HG02870 (cell line): ENCODE measurements around the gene MYPOP.

Source experiments
- ATAC-seq: cut with Tn5 transposase; IDR thresholded peaks from one replicate; pipeline ENCODE4 v1.9.1; 2021; ENCODE audit warnings: mild to moderate bottlenecking, moderate library complexity; ENCODE audit not compliant: unreplicated experiment

MYPOP gene

DNA sequence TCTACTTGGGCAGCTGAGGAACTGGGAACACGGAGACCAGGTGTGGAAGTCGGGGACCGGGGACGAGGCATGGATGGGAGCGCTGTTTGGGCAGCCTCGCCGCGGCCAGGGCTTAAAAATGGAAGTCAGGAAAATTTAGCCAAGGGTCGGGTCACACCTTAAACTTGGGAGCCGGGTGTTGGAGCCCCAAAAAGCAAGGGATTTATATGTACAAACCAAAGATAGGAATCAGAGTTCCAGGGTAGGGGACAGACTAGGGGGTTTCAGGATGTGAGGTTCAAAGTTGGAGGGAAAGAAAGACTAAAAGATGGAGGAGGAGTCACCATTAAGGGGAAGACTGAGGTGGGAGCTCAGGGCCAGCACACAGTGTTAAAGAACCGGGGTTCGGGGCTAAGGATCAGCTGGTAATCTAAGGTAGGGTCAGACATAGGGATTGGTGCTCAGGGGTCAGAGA is 37.8 kb downstream of the MYPOP start:
- ATAC-seq = no peak

- no peak for ATAC-seq
Observed at GRCh38 chr19:45863840-45864628, 38.4 kb downstream of the MYPOP start, which contains the start of gene FOXA3. TSS of gene FOXA3 (plus strand) at chr19:45864326. CDS start at chr19:45864457, 131 bp downstream.

DNA sequence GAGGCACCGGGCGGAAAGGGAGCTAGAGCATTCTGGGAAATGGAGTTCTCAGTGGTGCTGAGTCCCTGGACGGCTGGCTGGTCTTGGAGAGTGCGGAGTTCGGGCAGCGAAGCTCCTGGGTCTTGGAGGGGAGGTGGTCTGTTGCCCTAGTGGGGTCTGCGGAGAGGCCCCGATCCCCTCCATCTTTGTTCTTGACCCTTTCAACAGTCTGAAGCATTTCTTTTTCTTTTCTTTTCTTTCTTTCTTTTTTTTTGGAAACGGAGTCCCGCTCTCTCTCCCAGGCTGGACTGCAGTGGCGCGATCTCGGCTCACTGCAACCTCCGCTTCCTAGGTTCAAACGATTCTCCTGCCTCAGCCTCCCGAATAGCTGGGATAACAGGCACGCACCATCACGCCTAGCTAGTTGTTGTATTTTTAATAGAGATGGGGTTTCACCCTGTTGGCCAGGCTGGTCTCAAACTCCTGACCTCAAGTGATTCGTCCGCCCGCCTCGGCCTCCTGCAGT is 39.0 kb downstream of the MYPOP start:
- ATAC-seq = no peak

DNA sequence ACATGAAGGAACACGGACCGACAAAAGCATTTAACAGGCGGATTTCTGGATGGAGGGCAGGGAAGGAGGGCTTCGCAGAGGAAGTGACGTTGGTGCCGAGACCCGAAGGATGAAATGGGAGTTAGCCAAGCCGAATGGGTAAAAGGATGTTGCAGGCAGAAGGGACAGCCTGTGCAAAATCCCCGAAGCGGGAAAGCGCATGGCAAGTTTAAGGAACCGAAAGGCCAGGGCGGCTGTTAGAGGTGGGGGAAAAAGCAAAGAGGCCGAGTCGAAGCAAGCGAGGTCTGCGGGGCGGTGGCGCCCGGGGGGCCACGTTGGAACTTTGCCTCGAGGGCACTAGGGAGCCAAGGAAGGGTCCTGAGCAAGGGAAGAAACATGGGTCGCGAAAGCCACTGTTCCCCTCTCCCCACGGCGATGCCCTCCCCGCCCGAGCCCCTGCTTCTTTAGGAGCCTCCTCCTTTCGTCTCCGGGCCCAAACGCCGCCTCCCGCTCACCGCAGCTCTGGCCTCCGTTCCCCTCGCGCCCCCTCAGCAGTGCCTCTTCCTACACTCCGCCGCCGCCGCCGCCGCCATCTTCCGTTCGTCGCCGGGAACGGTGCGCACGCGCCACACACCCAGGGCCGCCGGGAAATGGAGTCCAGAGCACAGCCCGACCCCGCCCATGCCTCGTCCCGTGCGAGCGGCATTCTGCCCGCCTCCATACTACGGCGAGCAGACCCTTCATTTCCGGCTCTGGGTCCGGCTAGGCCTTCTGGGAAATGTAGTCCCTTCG is 39.7 kb downstream of the MYPOP start, which contains the start of gene SYMPK:
Gene SYMPK, minus strand, starts transcription at position 584 of the 771 bp plus-strand sequence. CDS start 8,652 bp downstream, outside the sequence.
- ATAC-seq = peak; percentile 91

DNA sequence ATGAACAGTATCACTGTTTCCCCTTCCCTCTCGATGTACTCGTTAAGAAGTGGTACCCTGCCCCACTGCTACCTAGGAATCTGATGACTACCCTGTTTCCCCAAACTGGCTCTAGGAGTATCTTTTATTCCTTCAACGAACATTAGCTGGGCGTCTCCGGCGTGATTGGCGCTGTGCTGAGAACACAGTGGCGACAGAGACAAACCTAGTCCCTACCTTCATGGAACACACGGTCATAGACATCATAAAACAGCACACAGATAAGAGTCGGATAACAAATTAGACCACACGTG is 40.2 kb downstream of the MYPOP start:
- ATAC-seq = no peak

DNA sequence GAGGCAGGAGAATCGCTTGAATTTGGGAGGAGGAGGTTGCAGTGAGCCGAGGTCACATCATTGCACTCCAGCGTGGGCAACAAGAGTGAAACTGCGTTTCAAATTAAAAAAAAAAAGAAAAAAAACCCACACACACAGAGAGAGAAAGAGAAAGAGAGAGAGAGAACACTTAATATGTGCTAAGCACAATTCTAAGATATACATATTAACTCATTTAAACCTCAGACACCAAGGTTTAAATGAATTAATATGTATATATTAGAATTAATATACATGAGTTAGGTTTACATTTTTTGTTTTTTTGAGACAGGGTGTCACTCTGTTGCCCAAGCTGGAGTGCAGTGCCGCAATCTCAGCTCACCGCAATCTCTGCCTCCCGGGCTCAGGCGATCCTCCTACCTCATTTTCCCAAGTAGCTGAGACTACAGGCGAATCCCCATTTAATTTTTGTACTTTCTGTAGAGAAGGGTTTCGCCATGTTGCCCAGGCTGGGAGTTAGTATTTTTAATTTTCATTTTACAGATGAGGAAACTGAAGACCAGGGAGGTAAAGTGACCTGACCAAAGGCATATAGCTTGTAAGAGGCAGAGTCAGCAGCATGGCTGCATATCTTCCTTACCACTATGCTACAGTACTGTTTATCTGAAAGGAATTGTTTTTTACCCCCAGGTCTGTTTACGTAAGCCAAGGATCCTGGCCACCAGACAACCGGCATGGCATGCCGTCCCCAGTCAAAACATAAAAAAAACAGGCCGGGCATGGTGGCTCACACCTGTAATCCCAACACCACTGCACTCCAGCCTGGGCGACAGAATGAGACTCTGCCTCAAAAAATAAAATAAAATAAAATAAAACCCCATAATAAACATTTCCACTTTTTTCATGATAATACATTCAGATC is 41.8 kb downstream of the MYPOP start:
- ATAC-seq = no peak

- no peak for ATAC-seq
Observed at GRCh38 chr19:45854167-45854778, 48.1 kb downstream of the MYPOP start.

- no peak for ATAC-seq
Observed at GRCh38 chr19:45852983-45853382, 49.4 kb downstream of the MYPOP start.

GRCh38 chr19:45852145-45852750 is 50.2 kb downstream of the MYPOP start:
- ATAC-seq = no peak

DNA sequence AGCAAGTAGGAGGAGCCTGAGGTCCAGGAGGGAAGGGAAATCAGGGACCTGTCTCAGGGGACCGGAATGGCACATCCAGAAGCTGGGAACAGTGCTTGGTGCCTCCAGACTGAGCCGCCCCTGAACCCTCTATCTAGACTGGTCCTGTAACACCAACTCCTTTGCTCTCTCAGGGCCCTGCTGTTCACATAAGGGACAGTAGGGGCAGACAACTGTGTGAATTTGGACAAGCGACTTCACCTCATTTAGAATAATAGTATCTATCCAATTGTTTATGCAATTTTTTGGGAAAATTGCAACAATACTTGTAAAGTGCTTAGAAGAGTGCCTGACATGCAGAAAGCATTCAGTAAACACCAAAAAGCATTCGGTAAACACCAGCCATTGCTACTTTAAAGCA is 53.5 kb downstream of the MYPOP start:
- no peak for ATAC-seq

DNA sequence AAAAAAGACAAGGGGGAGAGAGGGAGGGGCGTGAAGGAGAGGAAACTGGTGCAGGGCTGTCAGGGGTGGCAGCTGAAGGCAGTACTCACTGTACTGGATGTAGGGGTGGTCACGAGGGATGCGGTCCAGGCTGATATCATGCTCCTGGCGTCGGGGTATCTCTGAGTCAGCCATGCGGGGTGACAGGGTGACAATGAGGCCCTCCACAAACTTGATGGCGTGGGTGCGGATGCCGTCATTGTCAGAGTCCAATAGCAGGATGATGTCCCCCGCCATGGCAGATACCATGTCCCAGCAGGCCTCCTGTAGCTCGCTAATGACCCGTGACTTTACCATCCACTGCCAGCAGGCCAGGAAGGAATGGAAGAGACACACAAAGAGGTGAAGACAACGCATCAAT is 54.8 kb downstream of the MYPOP start:
- no peak for ATAC-seq

DNA sequence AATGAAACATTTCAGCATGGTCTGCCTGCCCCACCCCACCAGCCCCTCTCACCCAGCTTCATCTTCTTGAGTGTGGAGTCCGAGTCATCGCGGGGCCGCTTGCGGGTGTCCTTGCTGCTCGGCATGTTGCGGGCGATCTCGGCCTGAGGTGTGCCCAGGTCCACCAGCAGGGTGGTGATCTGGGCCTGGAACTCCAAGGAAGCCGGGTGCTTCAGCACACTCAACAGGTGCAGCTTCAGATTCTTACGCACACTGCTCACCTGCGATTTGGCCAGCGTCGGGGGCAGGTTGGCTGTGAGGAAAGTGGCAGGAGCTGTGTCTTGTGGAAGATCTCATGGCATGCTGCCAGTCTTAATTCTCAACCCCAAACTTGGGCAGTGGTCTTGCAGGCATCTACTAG is 60.2 kb downstream of the MYPOP start:
- ATAC-seq = no peak
